Tongue (tissue), 2 donors: ENCODE measurements around the gene PHC3. TPM values are rescaled to one million over a fixed set of nuclear protein-coding genes. Genes with fewer than 3 reads are reported as not detected.
"Not testable (repeated sequence)": the region's sequence is repeated elsewhere in the genome, so short reads cannot be mapped to it uniquely, and the experiment has no call there.

Source experiments
- DNase-seq: peaks from one replicate; pipeline ENCODE4 v3.0.0-alpha.2; 2015
- total RNA-seq: library from RNA; depleted of rRNA; stranded (reverse); fragments of >200 nt; gene quantifications from one replicate; pipeline ENCODE4 v1.2.3, GENCODE V29; 2014

The PHC3 gene
- total RNA-seq, 1 donor from 2014 or later, result 54.3 TPM

DNA sequence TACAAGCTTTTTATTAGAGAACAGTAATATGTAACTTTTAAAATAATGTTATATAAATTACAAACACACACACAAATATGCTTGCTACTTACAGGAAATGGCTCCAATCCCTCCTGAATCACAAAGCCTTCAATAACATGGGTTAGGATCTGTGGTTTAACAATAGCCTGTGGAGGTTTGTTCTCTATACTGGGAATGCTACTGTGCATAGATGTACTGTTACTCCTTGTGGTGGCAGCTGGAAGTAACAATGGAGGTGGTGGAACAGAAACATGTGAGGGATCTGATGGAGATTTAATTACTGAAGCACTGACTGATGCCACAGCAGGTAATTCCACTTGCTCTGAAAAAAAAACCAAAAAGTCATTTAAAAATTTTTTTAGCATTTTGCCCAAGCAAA is 64.4 kb downstream of the PHC3 start:
- no peak for DNase-seq

DNA sequence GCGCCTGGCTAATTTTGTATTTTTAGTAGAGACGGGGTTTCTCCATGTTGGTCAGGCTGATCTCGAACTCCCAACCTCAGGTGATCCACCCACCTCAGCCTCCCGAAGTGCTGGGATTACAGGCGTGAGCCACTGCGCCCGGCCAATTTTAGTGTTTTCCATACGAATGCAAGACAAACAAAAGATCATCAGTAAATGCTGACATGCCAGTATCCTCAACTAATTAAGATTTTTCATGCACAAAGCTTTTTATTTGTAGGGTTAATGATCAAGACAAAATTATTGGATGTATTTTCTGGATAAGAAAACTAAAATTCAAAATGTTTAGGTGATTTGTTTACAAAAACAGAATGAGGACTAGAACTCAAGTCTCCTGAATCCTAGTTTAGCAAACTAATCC is 67.4 kb downstream of the PHC3 start:
- not testable (repeated sequence) for DNase-seq

DNA sequence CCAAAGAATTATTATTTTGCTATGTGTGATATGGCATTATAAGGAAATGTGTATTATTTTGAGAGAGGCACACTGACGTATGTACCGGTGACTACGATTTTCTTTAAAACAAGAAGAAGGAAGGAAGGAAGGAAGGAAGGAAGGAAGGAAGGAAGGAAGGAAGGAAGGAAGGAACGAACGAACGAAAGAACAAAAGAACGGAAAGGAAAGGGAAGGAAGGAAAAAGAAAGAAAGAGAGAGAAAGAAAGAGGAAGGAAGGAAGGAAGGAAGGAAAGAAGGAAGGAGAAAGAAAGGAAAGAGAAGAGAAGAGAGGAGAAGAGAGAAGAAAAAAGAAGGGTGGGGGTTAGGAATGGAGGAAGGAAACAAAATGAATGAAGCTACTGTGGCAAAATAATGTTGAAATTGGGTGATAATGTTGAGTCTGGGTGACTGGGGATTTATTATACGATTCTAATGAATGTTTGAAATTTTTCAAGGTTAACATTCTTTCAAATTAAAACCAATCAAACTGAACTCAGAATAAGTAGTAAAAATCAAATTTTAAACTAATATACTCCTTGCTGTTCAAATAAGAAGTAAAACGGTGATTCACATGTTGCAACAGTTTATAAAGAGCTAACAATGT is 70.3 kb downstream of the PHC3 start:
- DNase-seq, result no peak

DNA sequence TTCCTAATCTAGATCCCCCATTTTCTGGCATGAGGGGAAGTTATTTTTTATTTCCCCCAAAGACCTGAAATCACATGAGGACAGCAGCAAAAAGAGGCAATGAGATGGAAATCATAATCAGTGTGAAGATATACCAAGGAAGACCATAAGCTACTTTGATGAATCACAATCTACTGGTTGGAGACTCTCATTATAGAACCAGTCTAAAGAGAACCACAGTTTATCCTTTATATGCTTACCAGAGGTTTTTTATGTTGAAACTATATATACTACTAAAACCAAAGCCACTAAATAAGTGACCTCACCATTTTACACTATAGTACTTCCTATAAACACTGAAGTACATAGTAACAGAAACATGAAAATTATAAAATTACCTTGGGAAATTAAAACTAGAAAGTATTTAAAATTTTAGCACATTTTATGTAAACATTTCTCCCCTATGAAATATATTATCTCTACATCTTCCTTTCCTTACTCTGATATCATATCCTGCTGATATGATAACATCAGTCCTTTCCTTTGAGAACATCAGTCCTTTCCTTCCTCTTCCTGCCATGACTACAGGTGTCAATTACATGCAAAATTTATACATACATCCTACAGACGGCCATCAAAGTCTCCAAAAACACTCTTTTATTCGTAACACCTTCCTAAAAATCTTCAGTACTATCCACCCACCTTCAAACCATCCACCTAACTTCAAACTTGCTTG is 71.8 kb downstream of the PHC3 start:
- DNase-seq, result no peak

DNA sequence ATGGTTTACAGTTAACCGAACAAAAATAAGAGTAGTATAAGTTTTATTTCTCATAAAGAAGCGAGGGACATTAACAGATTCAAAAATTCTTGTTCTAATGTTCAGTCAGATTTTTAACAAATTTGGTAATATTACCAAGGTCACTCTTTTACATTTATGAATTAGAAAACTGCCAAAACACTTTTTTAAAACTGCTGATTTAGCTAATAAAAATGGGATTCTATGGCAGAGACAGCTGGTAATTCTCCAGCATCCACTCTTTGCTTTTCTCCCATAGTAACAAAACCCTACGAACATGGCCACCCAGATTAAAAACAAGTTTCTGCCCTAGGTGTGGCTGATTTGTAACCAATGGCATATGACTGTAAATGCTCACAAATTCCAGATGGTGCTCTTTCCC is 72.6 kb downstream of the PHC3 start:
- no peak for DNase-seq

DNA sequence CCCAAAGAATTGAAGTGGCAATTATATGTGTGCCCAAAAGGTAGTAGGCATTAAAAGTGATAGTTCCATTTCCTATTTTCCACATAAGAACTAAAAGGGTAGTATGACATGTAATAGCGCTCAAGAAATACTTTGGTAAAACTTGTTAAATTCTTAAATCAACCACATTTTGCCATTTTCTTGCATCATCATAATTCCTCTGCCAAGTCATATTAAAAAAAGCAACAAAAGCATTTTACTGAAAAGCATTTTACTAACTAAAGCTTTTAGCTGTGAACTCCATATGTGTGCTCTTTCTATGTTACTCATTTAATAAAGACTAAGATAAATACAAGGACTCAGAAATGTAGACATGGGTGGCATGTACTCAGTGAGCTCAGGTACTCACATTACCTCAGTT is 73.6 kb downstream of the PHC3 start:
- DNase-seq, result no peak

DNA sequence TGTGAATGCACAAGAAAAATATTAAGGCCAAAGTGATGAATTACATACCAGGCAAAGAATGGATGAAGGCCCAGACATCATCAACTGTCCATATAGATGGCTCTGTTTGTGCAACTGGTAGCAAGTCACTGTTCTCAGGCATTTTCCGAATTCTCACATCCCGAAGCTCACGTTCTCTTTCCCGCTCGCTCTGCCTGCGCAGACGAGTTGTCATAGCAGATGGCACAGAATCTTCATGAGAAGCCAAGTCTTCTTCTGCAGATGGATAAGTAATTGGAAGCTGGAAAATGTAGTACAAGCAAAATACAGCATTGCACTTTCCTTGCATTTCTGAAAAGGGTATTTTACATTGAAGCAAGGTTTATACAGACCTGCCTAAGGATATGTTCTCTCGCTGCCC is 79.1 kb downstream of the PHC3 start:
- no peak for DNase-seq

DNA sequence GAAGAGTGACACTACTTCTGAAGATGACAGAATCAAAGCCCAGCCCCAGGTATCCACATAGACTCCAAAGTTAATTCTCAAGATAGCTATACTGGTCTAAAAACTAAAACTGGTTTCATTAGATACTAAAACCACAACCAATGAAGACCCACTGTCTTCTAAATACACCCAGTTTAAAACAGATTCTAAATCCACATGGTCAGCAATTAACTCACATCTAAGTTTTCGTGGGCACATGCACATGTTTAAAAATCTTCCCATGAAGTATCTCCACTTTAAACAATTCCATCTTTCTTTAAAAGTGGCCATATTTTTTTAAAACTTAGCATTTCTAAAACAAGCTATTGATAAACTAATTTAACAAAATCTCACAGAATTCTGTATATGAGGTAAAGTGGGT is 80.6 kb downstream of the PHC3 start:
- no peak for DNase-seq

DNA sequence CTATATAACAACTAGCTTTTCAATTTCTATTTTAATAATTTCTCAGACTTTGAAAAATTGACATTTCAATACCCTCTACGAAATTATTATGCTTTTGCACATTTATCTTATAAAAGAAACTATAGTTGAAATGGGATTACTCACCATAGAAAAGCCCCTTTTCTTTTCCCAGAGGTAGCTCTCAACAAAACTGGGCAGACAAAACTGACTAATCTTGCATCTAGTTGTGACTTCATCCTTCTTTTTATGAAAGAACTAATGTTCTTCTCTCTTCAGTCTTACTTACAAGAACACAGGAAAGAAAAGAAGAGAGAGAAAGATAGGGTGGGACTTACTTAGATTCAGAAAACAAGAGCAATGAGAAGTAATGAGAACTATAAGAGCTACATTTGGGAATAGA is 82.8 kb downstream of the PHC3 start:
- DNase-seq, result no peak

DNA sequence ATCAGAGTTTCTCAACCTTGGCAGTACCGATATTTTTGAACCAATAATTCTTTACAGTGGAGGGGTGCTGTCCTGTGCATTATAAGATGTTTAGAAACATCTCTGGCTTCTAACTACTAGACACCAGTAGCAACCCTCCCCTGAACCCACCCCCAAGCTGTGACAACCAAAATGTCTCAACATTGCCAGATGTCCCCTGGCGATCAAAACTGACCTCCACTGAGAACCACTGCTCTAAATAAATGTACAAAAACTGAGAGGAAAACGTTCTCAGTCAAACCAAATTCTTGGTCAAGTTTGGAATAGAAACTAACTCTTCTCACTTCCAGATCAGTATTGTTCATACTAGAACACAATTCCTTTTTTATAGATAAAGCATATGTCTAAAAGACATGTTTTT is 85.2 kb downstream of the PHC3 start:
- DNase-seq, result no peak

DNA sequence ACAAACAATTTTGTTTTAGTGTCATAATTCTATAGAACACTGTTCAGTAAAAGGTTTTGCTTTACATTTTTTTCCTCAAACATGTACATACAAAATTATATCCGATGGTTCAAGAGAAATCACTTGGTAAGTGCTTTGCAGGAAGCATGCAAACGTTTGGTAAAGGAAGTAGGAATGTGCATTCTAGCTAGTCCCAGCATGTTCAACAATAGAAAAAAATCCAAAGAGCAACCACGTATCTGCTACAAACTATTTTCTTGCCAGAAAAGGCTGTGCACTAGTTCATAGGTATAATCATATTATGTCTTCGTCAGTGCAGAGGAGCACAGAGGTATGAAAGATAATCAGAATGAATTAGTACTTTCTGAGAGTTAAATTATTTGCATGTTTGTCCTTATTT is 85.8 kb downstream of the PHC3 start:
- DNase-seq, result no peak

DNA sequence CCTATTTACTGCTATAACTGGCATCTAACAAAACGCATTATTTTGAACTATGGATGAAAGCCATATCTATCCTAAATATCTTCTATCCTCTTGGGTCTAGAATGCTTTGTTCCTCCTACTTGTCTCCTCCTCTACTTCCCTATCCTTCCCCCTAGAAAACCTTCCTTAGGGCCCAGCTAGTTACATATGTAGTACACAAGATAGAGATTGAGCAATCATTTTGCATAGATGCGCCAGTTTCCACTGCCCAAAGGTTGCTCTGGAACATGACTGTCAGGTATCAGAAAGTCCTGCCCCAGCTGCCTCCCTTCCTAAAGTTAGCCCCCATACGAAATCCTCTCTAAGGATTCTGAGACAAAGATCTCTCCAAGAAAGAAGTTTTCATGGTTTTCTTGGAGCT is 88.6 kb downstream of the PHC3 start:
- DNase-seq, result no peak

DNA sequence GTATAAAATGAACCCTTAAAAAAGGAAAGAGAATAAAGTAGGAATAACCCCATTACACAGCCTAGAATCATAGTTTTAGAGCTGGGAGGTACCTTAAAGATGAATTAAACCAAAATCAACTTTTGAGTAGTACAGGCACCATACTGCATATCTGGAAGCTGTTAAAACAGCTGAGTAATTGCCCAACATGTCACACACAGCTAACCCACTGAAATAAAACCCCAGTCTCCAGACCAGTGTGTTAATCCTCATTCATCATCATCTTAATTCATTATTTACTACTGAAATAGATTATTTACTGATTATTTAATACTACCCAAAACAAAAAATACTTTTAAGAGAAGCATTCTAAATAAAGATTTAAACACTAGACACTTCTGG is 90.9 kb downstream of the PHC3 start:
- no peak for DNase-seq

DNA sequence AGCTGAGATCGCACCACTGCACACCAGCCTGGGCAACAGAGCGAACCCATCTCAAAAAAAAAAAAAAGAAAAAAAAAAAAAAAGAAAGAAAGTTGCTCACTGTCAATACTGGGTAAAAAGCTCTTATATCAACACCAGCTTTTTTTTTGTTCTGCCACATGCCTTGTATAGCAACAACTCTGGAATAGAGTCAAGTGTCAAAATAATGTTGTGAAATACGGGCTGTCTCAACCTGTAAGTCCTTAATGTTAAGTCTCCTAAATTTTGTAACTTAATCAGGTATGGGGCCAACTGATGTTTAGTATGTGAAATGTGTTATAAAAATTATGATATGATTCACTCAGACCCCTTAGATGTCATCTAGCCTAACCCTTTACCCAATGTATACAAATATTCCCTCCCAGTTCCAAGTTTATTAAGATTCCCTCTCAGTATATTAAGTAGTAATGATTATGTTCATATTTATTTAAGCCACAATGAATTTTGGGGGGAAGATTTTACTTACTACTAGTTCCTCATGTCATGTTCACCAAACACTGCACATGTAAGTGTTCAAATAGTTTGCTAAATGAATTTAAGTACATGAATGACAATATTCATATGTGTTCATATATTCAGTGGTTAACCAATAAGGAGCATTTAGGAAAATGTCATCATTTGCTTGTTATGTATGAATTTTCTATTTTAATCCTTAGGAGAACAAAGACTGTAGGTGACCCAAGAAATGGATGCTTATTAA is 91.5 kb downstream of the PHC3 start:
- DNase-seq, result no peak

DNA sequence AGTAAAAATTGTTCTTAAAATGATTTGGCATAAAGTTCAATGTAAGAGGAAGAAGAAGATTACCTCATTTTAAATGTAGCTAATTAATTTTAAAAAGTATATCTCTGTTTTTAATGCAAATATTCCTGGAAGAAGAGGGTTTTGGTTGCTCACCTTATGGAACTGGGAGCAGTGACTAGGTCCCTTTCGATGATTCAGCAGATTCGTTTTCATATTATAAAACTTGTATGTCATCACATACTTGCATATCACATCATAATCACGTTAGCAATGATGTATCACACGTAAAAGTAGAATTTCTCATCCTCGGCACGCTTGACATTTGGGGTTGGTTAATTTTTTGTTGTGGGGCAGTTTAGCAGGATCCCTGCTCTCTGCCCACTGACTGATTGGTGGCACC is 96.1 kb downstream of the PHC3 start:
- no peak for DNase-seq

DNA sequence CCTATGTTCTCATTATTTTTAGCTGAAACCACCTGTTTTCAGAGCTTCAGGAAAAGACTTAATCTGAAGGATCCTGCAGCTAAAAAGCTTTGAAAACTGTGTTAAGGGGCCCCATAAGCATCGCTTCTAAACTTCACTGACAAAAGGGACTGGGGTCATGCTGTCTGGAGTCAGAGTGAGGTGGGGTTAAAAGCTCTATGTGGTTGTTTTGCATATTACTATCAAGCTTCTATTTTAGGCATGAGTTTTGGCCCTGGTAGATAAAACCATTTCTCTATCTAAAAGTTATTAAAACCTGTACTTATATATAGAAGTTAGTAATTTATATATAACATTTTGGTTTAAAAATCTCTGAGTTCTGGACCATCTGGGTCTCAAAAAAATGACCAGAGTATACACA is 98.2 kb downstream of the PHC3 start:
- DNase-seq, result no peak

DNA sequence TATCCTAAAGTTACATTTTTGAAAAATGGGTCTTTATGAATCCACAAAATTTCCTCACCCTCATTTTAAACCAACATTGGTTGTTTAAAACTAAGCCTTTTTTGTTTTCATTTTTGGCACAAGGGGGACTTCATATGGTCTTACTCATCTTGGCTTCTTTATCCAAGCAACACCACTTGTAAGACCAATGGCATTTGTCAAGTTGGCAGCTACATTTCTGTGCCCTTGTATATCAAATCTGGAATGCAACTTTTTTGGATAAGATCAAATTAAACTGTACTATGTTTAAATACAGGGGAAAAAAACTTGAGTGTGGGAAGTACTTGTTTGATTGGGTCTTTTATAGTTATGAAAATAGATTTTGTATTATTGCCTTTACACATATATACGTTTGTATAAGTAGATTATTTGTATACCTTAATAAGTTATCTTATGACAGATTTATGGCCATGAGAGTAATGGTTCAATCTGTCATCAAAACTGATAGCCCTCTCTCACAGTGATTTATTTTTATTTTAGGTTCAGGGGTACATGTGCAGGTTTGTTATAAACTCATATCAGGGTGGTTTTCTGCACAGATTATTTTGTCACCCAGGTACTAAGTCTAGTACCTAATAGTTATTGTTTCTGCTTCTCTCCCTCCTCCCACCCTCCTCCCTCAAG is 100.3 kb downstream of the PHC3 start:
- DNase-seq, result peak; percentile 45

DNA sequence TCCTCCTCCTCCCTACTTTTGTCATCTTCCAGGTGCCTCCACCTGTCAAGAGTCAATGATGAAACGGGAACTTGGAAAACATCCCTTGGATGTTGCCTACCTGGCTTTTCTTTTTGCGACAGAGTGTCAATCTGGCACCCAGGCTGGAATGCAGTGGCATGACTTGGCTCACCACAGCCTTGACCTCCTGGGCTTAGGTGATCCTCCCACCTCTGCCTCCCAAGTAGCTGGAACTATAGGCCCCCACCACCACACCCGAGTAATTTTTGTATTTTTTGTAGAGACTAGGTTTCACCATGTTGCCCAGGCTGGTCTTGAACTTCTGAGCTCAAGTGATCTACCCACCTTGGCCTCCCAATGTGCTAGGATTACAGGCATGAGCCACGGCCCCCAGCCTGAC is 100.9 kb downstream of the PHC3 start:
- no peak for DNase-seq

DNA sequence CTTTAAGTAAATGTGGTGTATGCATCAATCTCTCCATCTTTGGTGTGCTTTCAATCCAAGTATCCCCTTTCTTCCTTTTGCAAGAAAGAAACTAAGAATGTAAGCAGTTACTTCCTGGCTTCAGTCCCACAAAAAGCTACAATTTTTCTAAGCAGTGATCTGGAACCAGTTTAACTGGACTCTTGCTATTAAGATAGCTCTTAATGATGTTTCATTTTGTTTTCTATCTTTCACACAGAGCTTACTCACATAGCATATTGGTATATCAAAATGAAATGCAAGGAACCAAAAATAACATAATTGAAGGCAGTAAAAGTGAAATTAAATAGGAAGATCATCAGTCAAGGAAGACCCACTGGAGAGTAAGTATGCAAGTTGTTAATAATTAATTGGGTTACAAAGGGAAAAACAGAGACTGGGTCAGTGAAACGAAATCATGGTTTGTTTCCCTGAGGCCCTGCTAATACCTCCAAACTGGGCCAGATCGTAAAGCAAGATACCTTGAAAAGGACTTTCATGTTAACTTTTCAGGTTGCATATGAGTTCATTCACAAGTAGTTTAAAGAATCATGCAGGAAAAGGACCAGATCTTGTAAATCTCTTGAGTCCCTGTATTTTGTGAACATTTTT is 101.9 kb downstream of the PHC3 start:
- peak; percentile 3 for DNase-seq

DNA sequence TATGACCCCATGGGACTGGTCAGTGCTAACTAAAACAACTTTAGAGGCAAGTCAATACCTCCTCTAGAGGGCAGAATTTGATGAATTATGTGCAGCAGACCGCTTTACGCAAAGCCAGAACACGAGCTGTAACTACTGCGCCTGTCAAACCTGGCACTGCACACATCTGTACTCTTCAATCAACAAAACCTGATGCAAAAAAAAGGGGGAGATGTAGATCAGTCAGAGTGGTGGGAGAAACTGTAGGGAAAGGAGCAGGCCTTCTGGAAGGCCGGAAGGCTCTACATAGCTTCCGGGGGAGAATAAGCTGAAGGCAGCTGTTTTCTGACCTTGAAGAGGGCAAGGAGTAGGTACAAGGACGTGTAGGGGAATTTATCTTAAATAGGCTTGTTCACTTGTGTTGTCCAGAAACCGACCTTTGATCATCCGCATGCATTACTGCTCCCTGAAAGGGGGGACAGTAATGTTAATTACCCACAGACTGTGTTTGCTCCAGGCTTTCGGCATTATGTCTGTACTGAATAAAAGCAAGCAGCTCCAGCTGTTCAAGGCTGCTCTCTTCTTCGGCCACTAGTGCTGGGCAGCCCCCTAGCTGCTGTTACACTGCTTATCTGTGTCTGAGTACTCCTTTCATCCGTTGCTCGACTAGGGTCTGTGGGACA is 102.8 kb downstream of the PHC3 start:
- peak; percentile 27 for DNase-seq

DNA sequence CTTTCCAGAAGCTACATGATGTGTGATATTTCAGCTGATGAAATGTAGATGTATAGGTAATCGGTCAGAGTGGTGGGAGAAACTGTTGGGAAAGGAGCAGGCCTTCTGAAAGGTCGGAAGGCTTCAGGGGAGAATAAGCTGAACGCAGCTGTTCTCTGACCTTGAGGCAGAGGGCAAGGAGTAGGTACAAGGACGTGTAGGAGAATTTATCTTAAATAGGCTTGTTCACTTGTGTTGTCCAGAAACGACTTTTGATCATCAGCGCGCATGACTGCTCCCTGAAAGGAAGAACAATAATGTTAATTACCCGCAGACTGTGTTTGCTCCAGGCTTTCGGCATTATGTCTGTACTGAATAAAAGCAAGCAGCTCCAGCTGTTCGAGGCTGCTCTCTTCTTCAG is 104.2 kb downstream of the PHC3 start:
- no peak for DNase-seq

DNA sequence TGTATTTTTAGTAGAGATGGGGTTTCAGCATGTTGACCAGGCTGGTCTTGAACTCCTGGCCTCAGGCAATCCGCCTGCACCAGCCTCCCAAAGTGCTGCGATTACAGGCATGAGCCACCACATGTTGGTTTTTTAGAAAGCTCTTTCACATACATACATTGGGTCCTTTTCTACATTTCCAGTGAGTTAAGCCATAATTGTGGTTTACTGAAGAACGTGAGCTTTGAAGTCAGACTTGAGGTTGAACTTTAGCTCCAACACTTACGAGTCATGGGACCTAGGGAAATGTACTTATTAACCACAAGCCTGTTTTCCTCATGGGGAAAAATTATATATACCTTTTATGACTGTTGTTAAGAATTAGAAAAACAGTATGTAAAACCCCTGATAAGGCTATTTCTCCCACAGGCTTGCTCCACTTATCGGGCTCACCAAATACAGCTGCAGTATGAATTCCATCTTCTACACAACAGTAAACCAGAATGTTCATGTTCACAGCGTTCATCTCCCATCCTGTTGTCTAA is 104.8 kb downstream of the PHC3 start:
- no peak for DNase-seq
